Esophagus squamous epithelium (tissue), 4 donors: ENCODE data around the gene AUTS2.

ENCODE experiments used
- CTCF ChIP-seq, 6 experiments: fragments of 450-650 bp in 4 of 6; fragments of 200-600 bp in 2 of 6; sonication (generic) in 2 of 6; IDR thresholded peaks; one replicate each; pipeline ENCODE4 v1.5.1; 2016 to 2019; ENCODE audit warnings: antibody characterized with exemption in 6 of 6, mild to moderate bottlenecking in 4 of 6, moderate library complexity in 4 of 6
- POLR2A ChIP-seq, 4 donors: fragments of 450-650 bp; IDR thresholded peaks; one replicate each; pipeline ENCODE4 v1.6.1; 2017; ENCODE audit warnings: antibody characterized with exemption in 4 of 4, mild to moderate bottlenecking in 4 of 4, moderate library complexity in 3 of 4

- TF ChIP-seq CTCF (IDR thresholded peaks at IDR 0.05) (no peak), POLR2A (IDR thresholded peaks at IDR 0.05) (no peak)
Observed at GRCh38 chr7:70667406-70667805, 1069.1 kb downstream of the AUTS2 start.
